ENCODE results near the gene LMBR1L.
"Not testable (repeated sequence)": the region's sequence is repeated elsewhere in the genome, so short reads cannot be mapped to it uniquely, and the experiment has no call there.

Gene LMBR1L

GRCh38 chr12:49110464-49111155 lies at the start of gene LMBR1L:
Gene LMBR1L, minus strand, starts transcription at chr12:49110847. Its CDS starts 292 bp downstream, at chr12:49110555.
- Mint-ChIP-seq H3K9me3 (no peaks in the 10 kb centered on the region), H3K27me3 (no peaks in the 10 kb centered on the region), H3K36me3 (ENCODE audit: low read depth) (peaks cover 19% of the 10 kb centered on the region), H3K4me3 (peak within 1 kb of the TSS; percentile 85), H3K27ac (peak within 1 kb of the TSS; percentile 94), H3K4me1 (ENCODE audit: low read depth) (peaks cover 48% of the 10 kb centered on the region)
- intact Hi-C loops (cut with micrococcal nuclease): loop anchor here (1.0 kb wide), 1 partner anchor 20 kb away; no protein-coding TSS in a partner anchor

- H3K4me3 Mint-ChIP-seq: no peak overlapping the region
- H3K27me3 Mint-ChIP-seq: no peaks in the 10 kb centered on the region
- no peak overlapping the region for H3K27ac Mint-ChIP-seq
- H3K36me3 Mint-ChIP-seq (ENCODE audit: low read depth): no peaks in the 10 kb centered on the region
- H3K9me3 Mint-ChIP-seq: no peaks in the 10 kb centered on the region
- intact Hi-C loops (cut with micrococcal nuclease): no loop called here
- peaks cover 31% of the 10 kb centered on the region for H3K4me1 Mint-ChIP-seq (ENCODE audit: low read depth)
These were observed 49.8 kb upstream of the LMBR1L start for GRCh38 chr12:49160399-49160798.

- intact Hi-C loops (cut with micrococcal nuclease): no loop called here
- Mint-ChIP-seq H3K9me3 (no peaks in the 10 kb centered on the region), H3K4me3 (no peak overlapping the region), H3K27ac (no peak overlapping the region), H3K36me3 (ENCODE audit: low read depth) (no peaks in the 10 kb centered on the region), H3K4me1 (ENCODE audit: low read depth) (no peaks in the 10 kb centered on the region), H3K27me3 (no peaks in the 10 kb centered on the region)
These were observed 43.6 kb upstream of the LMBR1L start for GRCh38 chr12:49154221-49154620.

- intact Hi-C loops (cut with micrococcal nuclease): no loop called here
- Mint-ChIP-seq H3K36me3 (ENCODE audit: low read depth) (no peaks in the 10 kb centered on the region), H3K4me3 (no peak overlapping the region), H3K9me3 (no peaks in the 10 kb centered on the region), H3K27me3 (no peaks in the 10 kb centered on the region), H3K27ac (no peak overlapping the region), H3K4me1 (ENCODE audit: low read depth) (peaks cover 7% of the 10 kb centered on the region)
These were observed 36.7 kb upstream of the LMBR1L start for GRCh38 chr12:49147384-49147783.

- H3K4me1 Mint-ChIP-seq (ENCODE audit: low read depth): peaks cover 7% of the 10 kb centered on the region
- no peaks in the 10 kb centered on the region for H3K36me3 Mint-ChIP-seq (ENCODE audit: low read depth)
- no peaks in the 10 kb centered on the region for H3K27me3 Mint-ChIP-seq
- no peaks in the 10 kb centered on the region for H3K9me3 Mint-ChIP-seq
- H3K4me3 Mint-ChIP-seq: no peak overlapping the region
- intact Hi-C loops (cut with micrococcal nuclease): no loop called here
- no peak overlapping the region for H3K27ac Mint-ChIP-seq
These were observed 35.8 kb upstream of the LMBR1L start for GRCh38 chr12:49146406-49146805.

- H3K27ac Mint-ChIP-seq: no peak overlapping the region
- intact Hi-C loops (cut with micrococcal nuclease): no loop called here
- no peak overlapping the region for H3K4me3 Mint-ChIP-seq
These were observed 33.7 kb upstream of the LMBR1L start for GRCh38 chr12:49144384-49144783.

GRCh38 chr12:49138999-49139398 lies 28.4 kb upstream of the LMBR1L start:
- intact Hi-C loops (cut with micrococcal nuclease): loop anchor here (5.0 kb wide), 1 partner anchor 33 kb away; no protein-coding TSS in a partner anchor
- Mint-ChIP-seq H3K4me1 (ENCODE audit: low read depth) (peaks cover 9% of the 10 kb centered on the region), H3K36me3 (ENCODE audit: low read depth) (no peaks in the 10 kb centered on the region), H3K9me3 (no peaks in the 10 kb centered on the region), H3K27ac (no peak overlapping the region), H3K4me3 (no peak overlapping the region), H3K27me3 (no peaks in the 10 kb centered on the region)

More at GRCh38 chr12:49144384-49144783, 33.7 kb upstream of the LMBR1L start:
- Mint-ChIP-seq H3K4me1 (ENCODE audit: low read depth) (peaks cover 7% of the 10 kb centered on the region), H3K36me3 (ENCODE audit: low read depth) (no peaks in the 10 kb centered on the region), H3K9me3 (no peaks in the 10 kb centered on the region), H3K27me3 (no peaks in the 10 kb centered on the region)

GRCh38 chr12:49138587-49138986 lies 27.9 kb upstream of the LMBR1L start:
- Mint-ChIP-seq H3K27ac (no peak overlapping the region), H3K9me3 (no peaks in the 10 kb centered on the region), H3K27me3 (no peaks in the 10 kb centered on the region), H3K4me1 (ENCODE audit: low read depth) (peaks cover 13% of the 10 kb centered on the region), H3K36me3 (ENCODE audit: low read depth) (no peaks in the 10 kb centered on the region), H3K4me3 (no peak overlapping the region)
- intact Hi-C loops (cut with micrococcal nuclease): loop anchor here (5.0 kb wide), 1 partner anchor 34 kb away; no protein-coding TSS in a partner anchor

- Mint-ChIP-seq H3K27ac (no peak overlapping the region), H3K36me3 (ENCODE audit: low read depth) (no peaks in the 10 kb centered on the region), H3K4me1 (ENCODE audit: low read depth) (peaks cover 16% of the 10 kb centered on the region), H3K27me3 (no peaks in the 10 kb centered on the region), H3K4me3 (no peak overlapping the region), H3K9me3 (no peaks in the 10 kb centered on the region)
- intact Hi-C loops (cut with micrococcal nuclease): loop anchor here (5.0 kb wide), 1 partner anchor 35 kb away; no protein-coding TSS in a partner anchor
These were observed 26.8 kb upstream of the LMBR1L start for GRCh38 chr12:49137476-49137875.

GRCh38 chr12:49136997-49137396 lies 26.4 kb upstream of the LMBR1L start:
- H3K9me3 Mint-ChIP-seq; H3K27me3 Mint-ChIP-seq; H3K4me3 Mint-ChIP-seq; H3K27ac Mint-ChIP-seq; H3K36me3 Mint-ChIP-seq (ENCODE audit: low read depth): not testable (repeated sequence)
- peaks cover 20% of the 10 kb centered on the region for H3K4me1 Mint-ChIP-seq (ENCODE audit: low read depth)
- intact Hi-C loops (cut with micrococcal nuclease): loop anchor here (5.0 kb wide), 1 partner anchor 35 kb away; no protein-coding TSS in a partner anchor

GRCh38 chr12:49133590-49133989 lies 22.9 kb upstream of the LMBR1L start:
- Mint-ChIP-seq H3K36me3 (ENCODE audit: low read depth) (peaks cover 28% of the 10 kb centered on the region), H3K4me3 (no peak overlapping the region), H3K27ac (no peak overlapping the region), H3K27me3 (no peaks in the 10 kb centered on the region), H3K9me3 (no peaks in the 10 kb centered on the region), H3K4me1 (ENCODE audit: low read depth) (peaks cover 36% of the 10 kb centered on the region)
- intact Hi-C loops (cut with micrococcal nuclease): no loop called here

GRCh38 chr12:49133014-49133413 lies 22.4 kb upstream of the LMBR1L start:
- H3K9me3 Mint-ChIP-seq: no peaks in the 10 kb centered on the region
- H3K27ac Mint-ChIP-seq: no peak overlapping the region
- intact Hi-C loops (cut with micrococcal nuclease): no loop called here
- H3K27me3 Mint-ChIP-seq: no peaks in the 10 kb centered on the region
- H3K4me3 Mint-ChIP-seq: no peak overlapping the region
- H3K36me3 Mint-ChIP-seq (ENCODE audit: low read depth): peaks cover 34% of the 10 kb centered on the region
- peaks cover 31% of the 10 kb centered on the region for H3K4me1 Mint-ChIP-seq (ENCODE audit: low read depth)

- intact Hi-C loops (cut with micrococcal nuclease): loop anchor here (1.0 to 2.0 kb wide), 2 partner anchors 57 to 63 kb away; partner anchors contain the start of genes RHEBL1 and TUBA1A
- Mint-ChIP-seq H3K27ac (peak overlapping the region; percentile 100), H3K4me3 (peak overlapping the region; percentile 93), H3K27me3 (no peaks in the 10 kb centered on the region), H3K36me3 (ENCODE audit: low read depth) (peaks cover 44% of the 10 kb centered on the region), H3K4me1 (ENCODE audit: low read depth) (peaks cover 35% of the 10 kb centered on the region), H3K9me3 (no peaks in the 10 kb centered on the region)
These were observed 21.3 kb upstream of the LMBR1L start for GRCh38 chr12:49131894-49132461.

GRCh38 chr12:49131051-49131893 lies 20.6 kb upstream of the LMBR1L start, which contains the start of gene TUBA1B:
Gene TUBA1B, minus strand, starts transcription at chr12:49131395. Its CDS starts 95 bp downstream, at chr12:49131300.
- peaks cover 37% of the 10 kb centered on the region for H3K4me1 Mint-ChIP-seq (ENCODE audit: low read depth)
- peak within 1 kb of the TSS; percentile 93 for H3K4me3 Mint-ChIP-seq
- H3K9me3 Mint-ChIP-seq: no peaks in the 10 kb centered on the region
- intact Hi-C loops (cut with micrococcal nuclease): loop anchor here (1.0 to 2.0 kb wide), 2 partner anchors 58 to 62 kb away; partner anchors contain the start of genes RHEBL1 and TUBA1A
- peak within 1 kb of the TSS; percentile 100 for H3K27ac Mint-ChIP-seq
- no peaks in the 10 kb centered on the region for H3K27me3 Mint-ChIP-seq
- H3K36me3 Mint-ChIP-seq (ENCODE audit: low read depth): peaks cover 48% of the 10 kb centered on the region

All from dendritic cell treated with granulocyte-macrophage colony-stimulating factor and Interleukin-4, amounts not matched to agents 40 ng/mL and 50 ng/mL, for 4 days (primary cell).